ENCODE measurements around the gene AKNA. TPM values are rescaled to one million over a fixed set of nuclear protein-coding genes. Genes with fewer than 3 reads are reported as not detected.

The AKNA gene
- total RNA-seq, 1 donor from 2014 or later: 5.7 TPM

- ATAC-seq: no peak
Measured at GRCh38 chr9:114374936-114375335, 12.8 kb downstream of the AKNA start.

- ATAC-seq: no peak
Measured at GRCh38 chr9:114373960-114374730, 13.6 kb downstream of the AKNA start.

GRCh38 chr9:114372921-114373448 is 14.8 kb downstream of the AKNA start:
- ATAC-seq: peak; percentile 80

- peak; percentile 26 for ATAC-seq
Measured at GRCh38 chr9:114371973-114372917, 15.5 kb downstream of the AKNA start.

- ATAC-seq: no peak
Measured at GRCh38 chr9:114371343-114371944, 16.3 kb downstream of the AKNA start.

GRCh38 chr9:114370968-114371320 is 16.8 kb downstream of the AKNA start:
- ATAC-seq: no peak

- ATAC-seq: no peak
Measured at GRCh38 chr9:114370251-114370967, 17.4 kb downstream of the AKNA start.

GRCh38 chr9:114369216-114370130 is 18.3 kb downstream of the AKNA start:
- no peak for ATAC-seq

GRCh38 chr9:114367772-114368569 is 19.8 kb downstream of the AKNA start:
- ATAC-seq: no peak

- ATAC-seq: no peak
Measured at GRCh38 chr9:114367366-114367765, 20.4 kb downstream of the AKNA start.

- no peak for ATAC-seq
Measured at GRCh38 chr9:114366334-114367128, 21.3 kb downstream of the AKNA start.

- no peak for ATAC-seq
Measured at GRCh38 chr9:114365194-114365593, 22.6 kb downstream of the AKNA start.

GRCh38 chr9:114364134-114365041 is 23.4 kb downstream of the AKNA start:
- ATAC-seq: peak; percentile 25

GRCh38 chr9:114363424-114363823 is 24.4 kb downstream of the AKNA start:
- ATAC-seq: no peak

GRCh38 chr9:114362394-114362793 is 25.4 kb downstream of the AKNA start:
- no peak for ATAC-seq

GRCh38 chr9:114361542-114361941 is 26.2 kb downstream of the AKNA start:
- no peak for ATAC-seq

- ATAC-seq: no peak
Measured at GRCh38 chr9:114359801-114360200, 28.0 kb downstream of the AKNA start.

GRCh38 chr9:114357911-114358328 is 29.9 kb downstream of the AKNA start:
- ATAC-seq: no peak

All from esophagus mucosa (tissue), 1 donor.